ENCODE measurements around the gene UBXN2A. TPM values are rescaled to one million over a fixed set of nuclear protein-coding genes. Genes with fewer than 3 reads are reported as not detected.
"Not testable (repeated sequence)": the region's sequence is repeated elsewhere in the genome, so short reads cannot be mapped to it uniquely, and the experiment has no call there.

UBXN2A gene
- polyA plus RNA-seq, 1 donor, result 11.7 TPM

- Histone ChIP-seq H3K9me3 (ENCODE audit: control insufficient read depth, low read depth, low read length) (peaks cover 6% of the 10 kb centered on the region), H3K36me3 (ENCODE audit: control insufficient read depth, insufficient read depth, low read length) (no peaks in the 10 kb centered on the region), H3K27ac (ENCODE audit: low read length) (no peak overlapping the region), H3K4me3 (ENCODE audit: low read length) (no peak overlapping the region), H3K4me1 (ENCODE audit: control insufficient read depth, insufficient read depth, low read length) (peaks cover 3% of the 10 kb centered on the region), H3K27me3 (ENCODE audit: control insufficient read depth, insufficient read depth, low read length) (peaks cover 40% of the 10 kb centered on the region)
- 93% methylated on average over 3 of the region's 7 CpGs for WGBS (ENCODE audit: insufficient coverage, low lambda C conversion rate)
- no peak for DNase-seq
Measured at GRCh38 chr2:24011250-24012104, 71.2 kb downstream of the UBXN2A start.

GRCh38 chr2:24012521-24013188, 72.4 kb downstream of the UBXN2A start:
- peaks cover 6% of the 10 kb centered on the region for H3K9me3 ChIP-seq (ENCODE audit: control insufficient read depth, low read depth, low read length)
- H3K4me3 ChIP-seq (ENCODE audit: low read length), result no peak overlapping the region
- H3K36me3 ChIP-seq (ENCODE audit: control insufficient read depth, insufficient read depth, low read length), result no peaks in the 10 kb centered on the region
- peaks cover 40% of the 10 kb centered on the region for H3K27me3 ChIP-seq (ENCODE audit: control insufficient read depth, insufficient read depth, low read length)
- peaks cover 3% of the 10 kb centered on the region for H3K4me1 ChIP-seq (ENCODE audit: control insufficient read depth, insufficient read depth, low read length)
- H3K27ac ChIP-seq (ENCODE audit: low read length), result no peak overlapping the region
- 60% methylated on average over 1 of the region's 9 CpGs for WGBS (ENCODE audit: insufficient coverage, low lambda C conversion rate)
- DNase-seq, result no peak

- no CpG with 5 or more reads among the region's 6 CpGs for WGBS (ENCODE audit: insufficient coverage, low lambda C conversion rate)
Measured at GRCh38 chr2:24014902-24015301, 74.6 kb downstream of the UBXN2A start.

GRCh38 chr2:24015562-24016375, 75.5 kb downstream of the UBXN2A start:
- H3K27ac ChIP-seq (ENCODE audit: low read length), result no peak overlapping the region
- H3K27me3 ChIP-seq (ENCODE audit: control insufficient read depth, insufficient read depth, low read length), result peaks cover 18% of the 10 kb centered on the region
- no peak for DNase-seq
- H3K4me1 ChIP-seq (ENCODE audit: control insufficient read depth, insufficient read depth, low read length), result no peaks in the 10 kb centered on the region
- WGBS (ENCODE audit: insufficient coverage, low lambda C conversion rate), result no CpG with 5 or more reads among the region's 11 CpGs
- H3K9me3 ChIP-seq (ENCODE audit: control insufficient read depth, low read depth, low read length), result no peaks in the 10 kb centered on the region
- H3K36me3 ChIP-seq (ENCODE audit: control insufficient read depth, insufficient read depth, low read length), result no peaks in the 10 kb centered on the region
- H3K4me3 ChIP-seq (ENCODE audit: low read length), result no peak overlapping the region

More at GRCh38 chr2:24014902-24015301, 74.6 kb downstream of the UBXN2A start:
- DNase-seq; H3K4me3 ChIP-seq (ENCODE audit: low read length); H3K9me3 ChIP-seq (ENCODE audit: control insufficient read depth, low read depth, low read length); H3K4me1 ChIP-seq (ENCODE audit: control insufficient read depth, insufficient read depth, low read length); H3K27ac ChIP-seq (ENCODE audit: low read length); H3K36me3 ChIP-seq (ENCODE audit: control insufficient read depth, insufficient read depth, low read length): not testable (repeated sequence)
- peaks cover 26% of the 10 kb centered on the region for H3K27me3 ChIP-seq (ENCODE audit: control insufficient read depth, insufficient read depth, low read length)

GRCh38 chr2:24016376-24016761, 76.1 kb downstream of the UBXN2A start:
- no CpG with 5 or more reads among the region's 9 CpGs for WGBS (ENCODE audit: insufficient coverage, low lambda C conversion rate)
- no peaks in the 10 kb centered on the region for H3K4me1 ChIP-seq (ENCODE audit: control insufficient read depth, insufficient read depth, low read length)
- no peaks in the 10 kb centered on the region for H3K36me3 ChIP-seq (ENCODE audit: control insufficient read depth, insufficient read depth, low read length)
- H3K27me3 ChIP-seq (ENCODE audit: control insufficient read depth, insufficient read depth, low read length), result peaks cover 12% of the 10 kb centered on the region
- no peaks in the 10 kb centered on the region for H3K9me3 ChIP-seq (ENCODE audit: control insufficient read depth, low read depth, low read length)
- no peak overlapping the region for H3K27ac ChIP-seq (ENCODE audit: low read length)
- no peak overlapping the region for H3K4me3 ChIP-seq (ENCODE audit: low read length)
- no peak for DNase-seq

- no peaks in the 10 kb centered on the region for H3K9me3 ChIP-seq (ENCODE audit: control insufficient read depth, low read depth, low read length)
- H3K4me1 ChIP-seq (ENCODE audit: control insufficient read depth, insufficient read depth, low read length), result no peaks in the 10 kb centered on the region
- peaks cover 7% of the 10 kb centered on the region for H3K27me3 ChIP-seq (ENCODE audit: control insufficient read depth, insufficient read depth, low read length)
- no peak for DNase-seq
- no peak overlapping the region for H3K4me3 ChIP-seq (ENCODE audit: low read length)
- no peak overlapping the region for H3K27ac ChIP-seq (ENCODE audit: low read length)
- WGBS (ENCODE audit: insufficient coverage, low lambda C conversion rate), result no CpG with 5 or more reads among the region's 35 CpGs
- no peaks in the 10 kb centered on the region for H3K36me3 ChIP-seq (ENCODE audit: control insufficient read depth, insufficient read depth, low read length)
Measured at GRCh38 chr2:24016853-24017703, 76.8 kb downstream of the UBXN2A start.

- H3K27me3 ChIP-seq (ENCODE audit: control insufficient read depth, insufficient read depth, low read length), result peaks cover 6% of the 10 kb centered on the region
- WGBS (ENCODE audit: insufficient coverage, low lambda C conversion rate), result no CpG with 5 or more reads among the region's 8 CpGs
- H3K27ac ChIP-seq (ENCODE audit: low read length), result no peak overlapping the region
- H3K4me3 ChIP-seq (ENCODE audit: low read length), result no peak overlapping the region
- no peaks in the 10 kb centered on the region for H3K4me1 ChIP-seq (ENCODE audit: control insufficient read depth, insufficient read depth, low read length)
- DNase-seq, result no peak
- H3K36me3 ChIP-seq (ENCODE audit: control insufficient read depth, insufficient read depth, low read length), result no peaks in the 10 kb centered on the region
- no peaks in the 10 kb centered on the region for H3K9me3 ChIP-seq (ENCODE audit: control insufficient read depth, low read depth, low read length)
Measured at GRCh38 chr2:24017711-24018110, 77.4 kb downstream of the UBXN2A start.

- Histone ChIP-seq H3K27ac (ENCODE audit: low read length) (no peak overlapping the region), H3K36me3 (ENCODE audit: control insufficient read depth, insufficient read depth, low read length) (no peaks in the 10 kb centered on the region), H3K4me3 (ENCODE audit: low read length) (no peak overlapping the region), H3K9me3 (ENCODE audit: control insufficient read depth, low read depth, low read length) (no peaks in the 10 kb centered on the region), H3K27me3 (ENCODE audit: control insufficient read depth, insufficient read depth, low read length) (peaks cover 1% of the 10 kb centered on the region), H3K4me1 (ENCODE audit: control insufficient read depth, insufficient read depth, low read length) (no peaks in the 10 kb centered on the region)
- DNase-seq, result no peak
- no CpG with 5 or more reads among the region's 9 CpGs for whole genome bisulfite sequencing (ENCODE audit: insufficient coverage, low lambda C conversion rate)
Measured at GRCh38 chr2:24018241-24018640, 78.0 kb downstream of the UBXN2A start.

GRCh38 chr2:24019729-24020128, 79.5 kb downstream of the UBXN2A start:
- DNase-seq, result no peak
- Histone ChIP-seq H3K9me3 (ENCODE audit: control insufficient read depth, low read depth, low read length) (no peaks in the 10 kb centered on the region), H3K36me3 (ENCODE audit: control insufficient read depth, insufficient read depth, low read length) (peaks cover 3% of the 10 kb centered on the region), H3K27ac (ENCODE audit: low read length) (no peak overlapping the region), H3K4me3 (ENCODE audit: low read length) (no peak overlapping the region), H3K4me1 (ENCODE audit: control insufficient read depth, insufficient read depth, low read length) (no peaks in the 10 kb centered on the region), H3K27me3 (ENCODE audit: control insufficient read depth, insufficient read depth, low read length) (no peaks in the 10 kb centered on the region)
- WGBS (ENCODE audit: insufficient coverage, low lambda C conversion rate), result no CpG with 5 or more reads among the region's 5 CpGs

Data from large intestine (tissue), 3 donors.